GM10266 (cell line): ENCODE measurements around the gene PPIF.

Experiments
- DNase-seq: peaks from one replicate; pipeline ENCODE4 v3.0.0; 2012; ENCODE audit errors: extremely low spot score
- CTCF ChIP-seq: IDR thresholded peaks from 2 replicates; pipeline ENCODE4 v1.5.1; 2012; ENCODE audit warnings: mild to moderate bottlenecking, low read depth; ENCODE audit not compliant: control insufficient read depth, insufficient read depth; ENCODE audit errors: missing control alignments

PPIF gene

DNA sequence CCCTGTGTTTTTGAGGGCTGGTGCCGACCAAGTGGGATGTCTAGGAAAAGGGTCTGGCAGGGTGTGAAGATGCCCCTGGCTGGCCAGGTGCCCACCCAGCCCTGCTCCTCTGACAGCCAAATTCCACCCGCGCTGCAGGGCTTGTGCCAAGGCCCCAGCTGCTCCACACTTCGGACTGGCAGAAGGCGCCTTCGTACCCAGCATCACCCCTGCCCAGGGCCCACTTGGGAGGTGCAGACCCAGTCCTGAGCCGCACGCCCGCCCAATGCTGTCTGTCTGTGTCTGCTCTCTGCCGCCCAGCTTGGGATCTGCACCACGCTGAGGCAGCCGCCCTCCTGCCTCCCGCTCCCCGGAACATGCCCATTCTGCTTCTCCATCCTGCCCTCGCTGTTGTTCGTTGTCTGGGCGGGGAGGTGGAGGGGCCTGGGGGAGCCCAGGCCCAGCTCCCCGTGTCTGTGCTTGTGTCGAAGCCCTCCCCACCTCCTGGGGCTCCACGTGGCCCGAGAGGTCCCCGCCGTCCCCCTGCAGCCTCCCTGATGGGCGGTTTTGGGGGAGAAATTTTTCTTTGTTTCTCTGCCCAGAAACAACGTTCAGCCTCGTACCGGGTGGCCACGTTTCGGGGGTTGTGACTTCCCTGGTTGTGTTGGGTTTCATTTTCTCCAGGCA lies 36.9 kb upstream of the PPIF start:
- no peak for TF ChIP-seq CTCF
- no peak for DNase-seq

GRCh38 chr10:79310911-79311573 lies 36.2 kb upstream of the PPIF start:
- no peak for TF ChIP-seq CTCF
- DNase-seq, result no peak

DNA sequence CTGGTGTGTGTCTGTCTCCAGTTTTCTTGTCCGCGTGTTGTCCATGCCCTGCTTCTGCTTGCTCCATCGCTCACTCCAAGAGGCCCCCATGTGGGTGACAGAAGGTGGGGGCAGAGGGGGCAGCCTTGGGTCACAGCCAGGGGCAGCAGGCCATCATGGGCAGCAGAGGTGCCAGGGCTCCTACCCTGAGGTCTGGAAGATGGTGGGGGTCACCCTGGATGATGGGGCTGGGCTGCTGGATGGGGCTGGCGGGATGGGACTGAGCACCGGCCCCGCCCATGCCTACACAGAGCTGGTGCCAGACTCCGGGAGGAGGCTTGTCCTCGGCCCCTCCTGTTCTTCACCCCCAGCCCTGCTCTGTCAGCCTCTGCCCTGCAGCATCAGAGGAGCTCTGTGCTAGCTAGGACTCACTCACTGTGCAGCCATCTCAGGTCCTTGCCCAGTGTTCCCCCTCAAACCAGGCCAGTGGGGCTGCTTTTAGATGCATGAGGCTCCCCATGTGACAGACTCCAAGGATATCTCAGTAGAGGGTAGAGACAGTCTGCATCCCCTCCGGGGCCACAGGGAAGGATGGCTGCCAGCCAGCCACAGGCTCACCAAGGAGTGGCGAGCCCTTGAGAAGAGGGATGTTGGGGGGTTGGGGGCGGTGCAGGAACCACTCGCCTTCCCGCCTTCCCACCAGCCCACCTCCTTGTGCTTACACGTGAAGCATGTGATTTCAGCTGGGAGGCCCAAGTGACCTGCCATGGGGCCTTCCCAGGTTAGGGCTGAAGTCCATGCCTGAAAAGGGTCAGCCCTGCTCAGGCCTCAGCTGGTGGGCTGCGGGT lies 35.5 kb upstream of the PPIF start:
- no peak for TF ChIP-seq CTCF
- DNase-seq, result no peak

DNA sequence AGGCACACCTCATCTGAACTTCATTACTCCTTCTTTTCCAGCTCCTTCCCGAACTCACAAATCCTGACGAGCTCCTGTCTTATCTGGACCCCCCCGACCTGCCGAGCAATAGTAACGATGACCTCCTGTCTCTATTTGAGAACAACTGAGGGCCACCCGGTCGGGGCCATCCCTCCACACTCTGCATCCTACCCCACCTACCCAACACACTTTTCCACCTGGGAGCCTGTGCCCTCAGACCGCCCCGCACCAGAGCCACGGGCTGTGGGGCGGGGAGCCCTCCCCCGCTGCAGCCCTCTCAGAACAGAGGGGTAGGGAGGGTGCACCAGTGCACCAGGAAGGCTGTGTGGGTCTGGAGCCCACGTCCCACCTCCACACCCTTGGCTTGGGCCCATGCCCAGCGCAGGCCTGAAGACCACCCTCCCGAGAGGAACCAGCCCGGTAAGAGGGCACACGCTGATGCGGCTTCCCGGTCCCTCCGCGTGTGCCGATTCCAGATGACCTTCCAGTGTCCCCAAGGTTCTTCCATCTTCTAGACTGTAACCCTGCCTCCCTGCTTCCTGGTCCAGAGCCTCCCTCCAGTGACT lies 34.6 kb upstream of the PPIF start:
- no peak for DNase-seq
- TF ChIP-seq CTCF, result no peak

GRCh38 chr10:79313320-79313719 lies 33.9 kb upstream of the PPIF start:
- TF ChIP-seq CTCF, result no peak
- DNase-seq, result no peak

DNA sequence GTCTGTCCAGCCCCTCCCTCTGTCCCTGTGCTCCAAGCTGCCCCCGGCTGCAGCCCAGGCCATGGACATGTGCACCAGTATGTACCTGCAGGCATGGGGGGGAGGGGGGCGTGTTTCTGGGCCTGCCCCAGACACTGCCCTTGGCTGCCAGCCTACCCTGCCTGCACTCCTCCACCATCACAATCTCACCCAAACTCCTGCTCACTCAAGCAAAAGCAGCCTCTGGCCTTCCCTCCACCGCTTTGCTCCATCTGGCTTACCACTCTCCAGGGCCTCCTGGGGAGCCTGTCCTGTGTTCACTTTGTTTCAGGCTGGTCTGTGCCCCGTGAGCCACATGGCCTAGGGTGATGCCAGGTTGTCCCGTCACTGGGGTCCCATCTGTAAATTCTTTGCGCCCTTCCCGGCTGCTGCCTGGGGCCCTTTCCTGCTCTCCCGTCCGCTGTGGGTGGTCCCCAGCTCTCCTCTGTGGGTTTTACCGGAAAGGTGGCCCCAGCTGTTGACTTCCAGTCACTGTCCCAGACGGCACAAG lies 33.3 kb upstream of the PPIF start:
- DNase-seq, result no peak
- TF ChIP-seq CTCF, result no peak
